BJ (cell line): ENCODE data around the gene SKIDA1. TPM values are rescaled to one million over a fixed set of nuclear protein-coding genes. Genes with fewer than 3 reads are reported as not detected.
A peak's percentile ranks its signal among the peaks of the same experiment; 100 is the strongest.
"Not testable (repeated sequence)": the region's sequence is repeated elsewhere in the genome, so short reads cannot be mapped to it uniquely, and the experiment has no call there.

Experiments used
- CTCF ChIA-PET: fragments of 350-600 bp; formaldehyde crosslinking; extraction: SDS; loops from one replicate; lab custom pipeline; 2021; ENCODE audit warnings: antibody characterized with exemption, inconsistent platforms; lab: Yijun Ruan, JAX
- POLR2A ChIA-PET: fragments of 300-600 bp; sonication (Branson Sonifier 250); formaldehyde crosslinking; extraction: SDS; loops from one replicate; lab custom pipeline; 2021; ENCODE audit warnings: antibody characterized with exemption; lab: Charles Lee
- DNase-seq: peaks from one replicate; pipeline ENCODE4 v3.0.0-alpha.2; 2011; ENCODE audit warnings: low read depth
- H3K27me3 ChIP-seq: 2 replicates; pipeline ENCODE4 v1.6.0; 2011; ENCODE audit warnings: low read length; ENCODE audit not compliant: control insufficient read depth, insufficient read depth
- H3K36me3 ChIP-seq: 2 replicates; pipeline ENCODE4 v1.5.1; 2011; ENCODE audit warnings: low read length; ENCODE audit not compliant: control insufficient read depth, insufficient read depth
- H3K4me3 ChIP-seq: 2 replicates; pipeline ENCODE4 v1.5.1; 2011; ENCODE audit warnings: low read depth, mild to moderate bottlenecking, control low read depth, low read length
- polyA plus RNA-seq: library from polyadenylated mRNA; depleted of rRNA; stranded (reverse); fragments of >200 nt; gene quantifications from 2 replicates; pipeline ENCODE4 v1.2.3, GENCODE V29; 2011
- TF ChIP-seq, protein P1 (sequence below): IDR thresholded peaks from 2 replicates; pipeline ENCODE4 v1.5.1; 2011; ENCODE audit warnings: low read depth, mild to moderate bottlenecking, control low read depth, inconsistent platforms, low read length, moderate library complexity; ENCODE audit not compliant: insufficient read depth

The SKIDA1 gene
- polyA plus RNA-seq, 1 experiment: 0.27 TPM

DNA sequence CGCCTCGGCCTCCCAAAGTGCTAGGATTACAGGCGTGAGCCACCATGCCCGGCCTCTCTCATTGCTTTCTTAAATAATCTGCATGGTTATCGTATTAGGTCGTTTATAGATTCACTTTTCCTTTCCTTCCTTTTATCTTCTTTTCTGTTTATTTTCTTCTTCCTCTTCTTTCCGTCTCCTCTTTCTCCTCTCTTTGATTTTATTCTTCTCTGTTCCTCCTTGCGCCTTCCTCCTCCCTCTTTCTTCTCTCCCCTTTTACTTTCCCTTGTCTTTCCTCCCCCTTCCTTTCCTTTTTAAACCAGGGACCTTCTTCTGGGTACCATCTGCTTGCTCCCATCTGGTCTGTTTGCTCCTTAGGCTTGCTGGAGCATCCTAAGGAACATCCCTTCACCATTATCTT, 27.2 kb upstream of the SKIDA1 start:
- TF ChIP-seq, protein P1, sequence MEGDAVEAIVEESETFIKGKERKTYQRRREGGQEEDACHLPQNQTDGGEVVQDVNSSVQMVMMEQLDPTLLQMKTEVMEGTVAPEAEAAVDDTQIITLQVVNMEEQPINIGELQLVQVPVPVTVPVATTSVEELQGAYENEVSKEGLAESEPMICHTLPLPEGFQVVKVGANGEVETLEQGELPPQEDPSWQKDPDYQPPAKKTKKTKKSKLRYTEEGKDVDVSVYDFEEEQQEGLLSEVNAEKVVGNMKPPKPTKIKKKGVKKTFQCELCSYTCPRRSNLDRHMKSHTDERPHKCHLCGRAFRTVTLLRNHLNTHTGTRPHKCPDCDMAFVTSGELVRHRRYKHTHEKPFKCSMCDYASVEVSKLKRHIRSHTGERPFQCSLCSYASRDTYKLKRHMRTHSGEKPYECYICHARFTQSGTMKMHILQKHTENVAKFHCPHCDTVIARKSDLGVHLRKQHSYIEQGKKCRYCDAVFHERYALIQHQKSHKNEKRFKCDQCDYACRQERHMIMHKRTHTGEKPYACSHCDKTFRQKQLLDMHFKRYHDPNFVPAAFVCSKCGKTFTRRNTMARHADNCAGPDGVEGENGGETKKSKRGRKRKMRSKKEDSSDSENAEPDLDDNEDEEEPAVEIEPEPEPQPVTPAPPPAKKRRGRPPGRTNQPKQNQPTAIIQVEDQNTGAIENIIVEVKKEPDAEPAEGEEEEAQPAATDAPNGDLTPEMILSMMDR: no peak
- no peak for DNase-seq
- H3K4me3 ChIP-seq: no peak overlapping the region
- peaks cover 7% of the 10 kb centered on the region for H3K36me3 ChIP-seq
- H3K27me3 ChIP-seq: no peaks in the 10 kb centered on the region
- POLR2A ChIA-PET: interaction anchor here (0.7 kb wide), 1 partner anchor 20 kb away, joined by 5 read pairs; no protein-coding TSS in a partner anchor
- CTCF ChIA-PET: no interaction called here

DNA sequence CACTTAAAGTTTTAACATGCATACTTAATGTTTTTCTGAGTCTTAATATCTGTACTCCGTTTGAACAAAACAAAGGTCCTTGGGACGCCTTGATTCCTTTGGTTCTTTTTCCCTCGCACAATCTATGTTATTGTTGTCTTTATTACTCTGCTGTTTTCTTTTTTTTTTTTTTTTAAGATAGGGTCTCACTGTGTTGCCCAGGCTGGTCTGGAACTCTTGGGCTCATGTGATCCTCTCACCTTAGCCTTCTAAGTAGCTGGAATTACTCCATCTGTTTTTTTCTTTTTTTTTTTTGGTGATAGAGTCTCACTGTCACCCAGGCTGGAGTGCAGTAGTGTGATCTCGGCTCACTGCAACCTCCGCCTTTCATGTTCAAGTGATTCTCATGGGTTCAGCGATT, 21.8 kb upstream of the SKIDA1 start:
- CTCF ChIA-PET: no interaction called here
- TF ChIP-seq, protein P1: no peak
- H3K27me3 ChIP-seq: no peaks in the 10 kb centered on the region
- POLR2A ChIA-PET: no interaction called here
- H3K36me3 ChIP-seq: peaks cover 9% of the 10 kb centered on the region
- no peak overlapping the region for H3K4me3 ChIP-seq
- DNase-seq: no peak

DNA sequence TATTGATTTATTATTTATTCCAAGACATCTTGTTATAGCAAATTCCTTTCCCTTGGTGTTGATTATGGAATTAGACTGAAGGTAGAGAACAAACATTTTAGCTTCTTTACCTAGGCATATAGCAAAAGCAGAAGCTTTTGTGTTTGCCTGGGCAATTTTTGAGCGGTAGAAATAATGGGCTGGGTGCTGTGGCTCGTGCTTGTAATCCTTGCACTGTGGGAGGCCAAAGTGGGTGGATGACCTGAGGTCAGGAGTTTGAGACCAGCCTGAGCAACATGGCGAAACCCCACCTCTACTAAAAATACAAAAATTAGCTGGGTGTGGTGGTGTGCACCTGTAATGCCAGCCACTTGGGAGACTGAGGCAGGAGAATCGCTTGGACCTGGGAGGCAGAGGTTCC, 15.2 kb upstream of the SKIDA1 start:
- CTCF ChIA-PET, H3K4me3 ChIP-seq, H3K27me3 ChIP-seq, DNase-seq, POLR2A ChIA-PET: not testable (repeated sequence)
- peaks cover 20% of the 10 kb centered on the region for H3K36me3 ChIP-seq

DNA sequence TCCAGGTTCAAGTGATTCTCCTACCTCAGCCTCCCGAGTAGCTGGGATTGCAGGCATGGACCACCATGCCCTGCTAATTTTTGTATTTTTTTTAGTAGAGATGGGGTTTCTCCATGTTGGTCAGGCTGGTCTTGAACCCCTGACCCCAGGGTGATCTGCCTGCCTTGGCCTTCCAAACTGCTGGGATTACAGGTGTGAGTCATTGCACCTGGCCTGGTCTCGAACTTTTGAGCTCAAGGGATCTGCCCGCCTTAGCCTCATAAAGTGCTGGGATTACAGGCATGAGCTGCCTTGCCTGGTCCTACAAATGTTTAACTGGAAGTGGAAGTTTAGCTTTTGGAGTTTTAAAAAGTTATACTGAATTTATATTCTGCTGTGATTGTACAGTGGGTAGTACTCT, 11.4 kb upstream of the SKIDA1 start:
- DNase-seq: no peak
- H3K27me3 ChIP-seq: no peaks in the 10 kb centered on the region
- H3K4me3 ChIP-seq: no peak overlapping the region
- TF ChIP-seq, protein P1: no peak
- H3K36me3 ChIP-seq: peaks cover 11% of the 10 kb centered on the region
- ChIA-PET POLR2A (interaction anchor here (0.5 to 1.0 kb wide), 2 partner anchors 10 to 280 kb away, joined by 3 read pairs; no protein-coding TSS in a partner anchor), CTCF (interaction anchor here (1.2 to 1.8 kb wide), 2 partner anchors 21 to 41 kb away, joined by 3 to 5 read pairs; no protein-coding TSS in a partner anchor)

DNA sequence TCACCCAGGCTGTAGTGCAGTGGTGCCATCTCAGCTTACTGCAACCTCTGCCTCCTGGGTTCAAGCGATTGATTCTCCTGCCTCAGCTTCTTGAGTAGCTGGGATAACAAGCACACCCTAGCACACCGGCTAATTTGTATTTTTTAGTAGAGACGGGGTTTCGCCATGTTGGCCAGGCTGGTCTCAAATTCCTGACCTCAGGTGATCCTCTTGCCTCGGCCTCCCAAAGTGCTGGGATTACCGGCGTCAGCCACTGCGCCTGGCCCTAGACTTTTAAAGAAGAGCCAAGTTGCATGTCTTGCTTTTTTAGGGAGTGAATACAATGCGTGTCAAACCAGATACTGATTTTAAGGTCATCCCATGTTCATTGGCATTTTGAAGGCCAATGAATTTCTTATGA, 10.5 kb upstream of the SKIDA1 start:
- H3K27me3 ChIP-seq, CTCF ChIA-PET, POLR2A ChIA-PET, H3K4me3 ChIP-seq, DNase-seq, H3K36me3 ChIP-seq: not testable (repeated sequence)

DNA sequence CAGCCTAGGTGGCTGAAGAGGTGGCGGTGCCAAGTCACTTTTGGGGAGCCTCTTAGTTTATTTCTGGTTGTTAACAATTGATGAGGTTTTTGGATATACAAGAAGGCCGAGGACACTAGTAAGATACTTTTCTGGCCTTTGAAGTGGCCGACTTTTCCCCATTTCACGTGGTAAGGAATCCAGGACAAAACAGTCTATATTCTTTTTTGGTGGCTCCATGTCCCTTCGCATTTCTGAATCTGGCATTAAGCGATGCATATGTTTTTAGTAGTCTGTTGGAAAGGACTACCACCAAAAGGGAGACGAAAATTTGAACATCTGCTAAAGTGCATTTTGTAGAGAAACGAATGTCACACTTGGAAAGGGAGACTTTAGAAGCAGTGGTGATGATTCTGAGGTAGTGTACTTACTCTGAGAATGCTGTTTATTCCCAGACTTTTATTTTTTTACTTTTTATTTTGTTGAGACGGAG, 10.0 kb upstream of the SKIDA1 start:
- no peak for DNase-seq
- Histone ChIP-seq H3K36me3 (peaks cover 8% of the 10 kb centered on the region), H3K27me3 (no peaks in the 10 kb centered on the region), H3K4me3 (peak overlapping the region; percentile 84)
- ChIA-PET POLR2A (no interaction called here), CTCF (no interaction called here)
- TF ChIP-seq, protein P1: no peak
